ENCODE measurements around the gene ELAVL1. TPM values are rescaled to one million over a fixed set of nuclear protein-coding genes. Genes with fewer than 3 reads are reported as not detected.
A peak's percentile ranks its signal among the peaks of the same experiment; 100 is the strongest.

Gene ELAVL1
- total RNA-seq, 1 donor from 2014 or later: 108 TPM

DNA sequence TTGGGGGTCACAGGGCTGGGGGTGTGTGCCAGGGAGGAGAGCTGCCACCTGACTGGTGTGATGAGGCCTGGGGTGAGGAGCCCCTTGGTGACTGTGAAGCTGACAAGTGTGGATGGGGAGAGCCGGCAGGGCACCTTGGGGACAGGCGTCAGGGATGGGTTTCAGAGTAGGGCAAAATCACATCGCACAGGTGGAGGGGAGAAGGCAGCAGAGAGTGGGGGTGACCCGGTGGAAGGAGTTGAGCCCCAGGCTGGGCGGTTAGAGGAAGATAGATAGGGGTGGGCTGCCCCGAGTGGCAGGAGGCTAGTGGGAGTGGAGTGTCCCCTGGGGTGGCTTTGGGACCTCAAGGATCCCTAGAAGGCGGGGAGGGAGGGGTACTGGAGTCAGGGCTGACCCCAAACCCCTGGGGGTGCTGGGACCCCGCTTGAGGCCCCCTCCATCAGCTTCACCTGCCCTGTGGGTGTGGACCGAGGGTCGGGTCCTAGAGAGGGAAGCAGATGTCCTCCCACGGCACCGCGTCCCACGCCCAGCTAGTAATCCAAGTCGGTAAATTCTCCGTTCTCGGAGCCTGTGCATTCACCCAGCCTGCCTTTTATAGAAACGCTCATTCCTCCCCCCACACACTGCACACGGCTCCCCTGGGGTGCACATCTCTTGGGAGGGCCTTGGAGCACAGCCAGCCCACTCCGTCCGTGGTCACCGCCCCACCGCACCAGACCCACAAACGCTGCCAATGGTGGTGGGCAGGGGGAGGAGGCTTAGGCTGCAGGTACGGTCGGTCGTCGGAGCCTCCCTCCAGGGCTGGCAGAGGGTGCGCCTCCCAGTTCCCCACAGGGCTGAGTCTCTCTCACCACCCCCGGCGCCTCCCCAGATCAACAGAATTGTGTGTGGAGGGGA is 81.9 kb downstream of the ELAVL1 start:
- no peak overlapping the region for H3K4me3 ChIP-seq
- H3K9me3 ChIP-seq (ENCODE audit: low read depth): no peaks in the 10 kb centered on the region
- no peak overlapping the region for H2AFZ ChIP-seq (replicated peaks)
- H3K27ac ChIP-seq: no peak overlapping the region
- no peak overlapping the region for H3K4me2 ChIP-seq
- DNase-seq (ENCODE audit: low spot score): no peak
- TF ChIP-seq, protein P1, sequence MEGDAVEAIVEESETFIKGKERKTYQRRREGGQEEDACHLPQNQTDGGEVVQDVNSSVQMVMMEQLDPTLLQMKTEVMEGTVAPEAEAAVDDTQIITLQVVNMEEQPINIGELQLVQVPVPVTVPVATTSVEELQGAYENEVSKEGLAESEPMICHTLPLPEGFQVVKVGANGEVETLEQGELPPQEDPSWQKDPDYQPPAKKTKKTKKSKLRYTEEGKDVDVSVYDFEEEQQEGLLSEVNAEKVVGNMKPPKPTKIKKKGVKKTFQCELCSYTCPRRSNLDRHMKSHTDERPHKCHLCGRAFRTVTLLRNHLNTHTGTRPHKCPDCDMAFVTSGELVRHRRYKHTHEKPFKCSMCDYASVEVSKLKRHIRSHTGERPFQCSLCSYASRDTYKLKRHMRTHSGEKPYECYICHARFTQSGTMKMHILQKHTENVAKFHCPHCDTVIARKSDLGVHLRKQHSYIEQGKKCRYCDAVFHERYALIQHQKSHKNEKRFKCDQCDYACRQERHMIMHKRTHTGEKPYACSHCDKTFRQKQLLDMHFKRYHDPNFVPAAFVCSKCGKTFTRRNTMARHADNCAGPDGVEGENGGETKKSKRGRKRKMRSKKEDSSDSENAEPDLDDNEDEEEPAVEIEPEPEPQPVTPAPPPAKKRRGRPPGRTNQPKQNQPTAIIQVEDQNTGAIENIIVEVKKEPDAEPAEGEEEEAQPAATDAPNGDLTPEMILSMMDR (IDR thresholded peaks at IDR 0.05): no peak
- TF ChIP-seq EZH2 (IDR thresholded peaks at IDR 0.05) (no peak), EZH2phosphoT487 (IDR thresholded peaks at IDR 0.05) (no peak)
- H3K27ac Mint-ChIP-seq: peak overlapping the region; percentile 15
- H3F3A ChIP-seq (ENCODE audit: low read depth): peaks cover 53% of the 10 kb centered on the region
- no peaks in the 10 kb centered on the region for H3K9me3 Mint-ChIP-seq
- H3K27me3 Mint-ChIP-seq (ENCODE audit: insufficient read depth, low read depth): peaks cover 19% of the 10 kb centered on the region
- peak overlapping the region; percentile 61 for H3K4me3 Mint-ChIP-seq
- H3K36me3 ChIP-seq: no peaks in the 10 kb centered on the region
- peaks cover 7% of the 10 kb centered on the region for H3K36me3 Mint-ChIP-seq
- peaks cover 70% of the 10 kb centered on the region for H4K20me1 ChIP-seq (ENCODE audit: low read depth)
- no peak overlapping the region for H3K9ac ChIP-seq
- peaks cover 13% of the 10 kb centered on the region for H3K27me3 ChIP-seq
- peaks cover 37% of the 10 kb centered on the region for H3K4me1 Mint-ChIP-seq
- H3K4me1 ChIP-seq: peaks cover 8% of the 10 kb centered on the region
- peaks cover 8% of the 10 kb centered on the region for H3K79me2 ChIP-seq (ENCODE audit: low read depth)

GRCh38 chr19:7922836-7923195 is 82.6 kb downstream of the ELAVL1 start:
- H3K36me3 Mint-ChIP-seq: peaks cover 5% of the 10 kb centered on the region
- H3K4me3 Mint-ChIP-seq: peak overlapping the region; percentile 61
- Histone ChIP-seq H2AFZ (replicated peaks) (no peak overlapping the region), H3K9ac (no peak overlapping the region), H3K4me2 (no peak overlapping the region), H3K79me2 (ENCODE audit: low read depth) (peaks cover 8% of the 10 kb centered on the region), H3K36me3 (no peaks in the 10 kb centered on the region), H3F3A (ENCODE audit: low read depth) (peaks cover 49% of the 10 kb centered on the region), H4K20me1 (ENCODE audit: low read depth) (peaks cover 67% of the 10 kb centered on the region), H3K4me1 (peaks cover 8% of the 10 kb centered on the region), H3K4me3 (no peak overlapping the region), H3K9me3 (ENCODE audit: low read depth) (no peaks in the 10 kb centered on the region), H3K27ac (no peak overlapping the region), H3K27me3 (peaks cover 20% of the 10 kb centered on the region)
- TF ChIP-seq EZH2phosphoT487 (IDR thresholded peaks at IDR 0.05) (no peak), EZH2 (IDR thresholded peaks at IDR 0.05) (no peak)
- TF ChIP-seq, protein P1 (IDR thresholded peaks at IDR 0.05): no peak
- peaks cover 26% of the 10 kb centered on the region for H3K27me3 Mint-ChIP-seq (ENCODE audit: insufficient read depth, low read depth)
- H3K4me1 Mint-ChIP-seq: peaks cover 38% of the 10 kb centered on the region
- H3K27ac Mint-ChIP-seq: no peak overlapping the region
- no peak for DNase-seq (ENCODE audit: low spot score)
- no peaks in the 10 kb centered on the region for H3K9me3 Mint-ChIP-seq

GRCh38 chr19:7921967-7922835 is 83.2 kb downstream of the ELAVL1 start:
- H3K4me3 ChIP-seq: no peak overlapping the region
- H2AFZ ChIP-seq (replicated peaks): no peak overlapping the region
- no peak for TF ChIP-seq EZH2phosphoT487 (IDR thresholded peaks at IDR 0.05)
- no peak for TF ChIP-seq EZH2 (IDR thresholded peaks at IDR 0.05)
- TF ChIP-seq, protein P1 (IDR thresholded peaks at IDR 0.05): no peak
- H3K9me3 ChIP-seq (ENCODE audit: low read depth): no peaks in the 10 kb centered on the region
- H3K9me3 Mint-ChIP-seq: no peaks in the 10 kb centered on the region
- no peak overlapping the region for H3K27ac Mint-ChIP-seq
- peaks cover 53% of the 10 kb centered on the region for H3F3A ChIP-seq (ENCODE audit: low read depth)
- peaks cover 38% of the 10 kb centered on the region for H3K4me1 Mint-ChIP-seq
- no peaks in the 10 kb centered on the region for H3K36me3 ChIP-seq
- peaks cover 8% of the 10 kb centered on the region for H3K79me2 ChIP-seq (ENCODE audit: low read depth)
- peaks cover 5% of the 10 kb centered on the region for H3K36me3 Mint-ChIP-seq
- DNase-seq (ENCODE audit: low spot score): no peak
- peaks cover 61% of the 10 kb centered on the region for H4K20me1 ChIP-seq (ENCODE audit: low read depth)
- peaks cover 27% of the 10 kb centered on the region for H3K27me3 Mint-ChIP-seq (ENCODE audit: insufficient read depth, low read depth)
- no peak overlapping the region for H3K4me2 ChIP-seq
- no peak overlapping the region for H3K27ac ChIP-seq
- H3K4me1 ChIP-seq: peaks cover 8% of the 10 kb centered on the region
- peaks cover 26% of the 10 kb centered on the region for H3K27me3 ChIP-seq
- no peak overlapping the region for H3K9ac ChIP-seq
- H3K4me3 Mint-ChIP-seq: peak overlapping the region; percentile 87

All from neural progenitor cell (in vitro differentiated cells).